GM12875 (cell line): ENCODE data around the gene VWCE.

Experiments
- H3K4me3 ChIP-seq: one replicate; pipeline ENCODE4 v1.5.1; 2011; ENCODE audit warnings: low read depth, low read length, control low read depth
- TF ChIP-seq, protein P1 (sequence below): IDR thresholded peaks from 2 replicates; pipeline ENCODE4 v1.5.1; 2011; ENCODE audit warnings: low read depth, mild to moderate bottlenecking, control low read depth, inconsistent platforms, low read length, moderate library complexity, borderline replicate concordance; ENCODE audit not compliant: insufficient read depth

The VWCE gene

DNA sequence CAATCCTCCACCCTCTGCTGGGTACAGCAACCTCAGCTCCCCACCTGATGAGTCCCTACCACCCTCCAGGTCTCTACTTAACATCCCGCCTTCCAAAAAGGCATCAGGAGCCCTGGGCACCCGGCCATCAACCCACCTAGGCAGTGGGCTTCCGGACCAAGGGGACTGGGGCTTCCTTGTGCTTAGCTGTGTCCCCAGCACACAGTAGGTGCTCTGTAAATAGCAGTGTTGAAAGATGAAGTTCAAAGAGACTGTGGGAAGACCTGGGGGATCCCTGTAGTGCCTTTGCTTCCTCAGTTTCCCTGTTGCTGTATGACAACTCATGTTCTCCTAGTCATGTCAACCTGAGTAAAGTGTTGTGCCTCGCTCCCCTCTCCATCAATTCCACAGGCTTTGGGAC, 21.0 kb downstream of the VWCE start:
- TF ChIP-seq, protein P1, sequence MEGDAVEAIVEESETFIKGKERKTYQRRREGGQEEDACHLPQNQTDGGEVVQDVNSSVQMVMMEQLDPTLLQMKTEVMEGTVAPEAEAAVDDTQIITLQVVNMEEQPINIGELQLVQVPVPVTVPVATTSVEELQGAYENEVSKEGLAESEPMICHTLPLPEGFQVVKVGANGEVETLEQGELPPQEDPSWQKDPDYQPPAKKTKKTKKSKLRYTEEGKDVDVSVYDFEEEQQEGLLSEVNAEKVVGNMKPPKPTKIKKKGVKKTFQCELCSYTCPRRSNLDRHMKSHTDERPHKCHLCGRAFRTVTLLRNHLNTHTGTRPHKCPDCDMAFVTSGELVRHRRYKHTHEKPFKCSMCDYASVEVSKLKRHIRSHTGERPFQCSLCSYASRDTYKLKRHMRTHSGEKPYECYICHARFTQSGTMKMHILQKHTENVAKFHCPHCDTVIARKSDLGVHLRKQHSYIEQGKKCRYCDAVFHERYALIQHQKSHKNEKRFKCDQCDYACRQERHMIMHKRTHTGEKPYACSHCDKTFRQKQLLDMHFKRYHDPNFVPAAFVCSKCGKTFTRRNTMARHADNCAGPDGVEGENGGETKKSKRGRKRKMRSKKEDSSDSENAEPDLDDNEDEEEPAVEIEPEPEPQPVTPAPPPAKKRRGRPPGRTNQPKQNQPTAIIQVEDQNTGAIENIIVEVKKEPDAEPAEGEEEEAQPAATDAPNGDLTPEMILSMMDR, result no peak
- H3K4me3 ChIP-seq, result no peak overlapping the region

DNA sequence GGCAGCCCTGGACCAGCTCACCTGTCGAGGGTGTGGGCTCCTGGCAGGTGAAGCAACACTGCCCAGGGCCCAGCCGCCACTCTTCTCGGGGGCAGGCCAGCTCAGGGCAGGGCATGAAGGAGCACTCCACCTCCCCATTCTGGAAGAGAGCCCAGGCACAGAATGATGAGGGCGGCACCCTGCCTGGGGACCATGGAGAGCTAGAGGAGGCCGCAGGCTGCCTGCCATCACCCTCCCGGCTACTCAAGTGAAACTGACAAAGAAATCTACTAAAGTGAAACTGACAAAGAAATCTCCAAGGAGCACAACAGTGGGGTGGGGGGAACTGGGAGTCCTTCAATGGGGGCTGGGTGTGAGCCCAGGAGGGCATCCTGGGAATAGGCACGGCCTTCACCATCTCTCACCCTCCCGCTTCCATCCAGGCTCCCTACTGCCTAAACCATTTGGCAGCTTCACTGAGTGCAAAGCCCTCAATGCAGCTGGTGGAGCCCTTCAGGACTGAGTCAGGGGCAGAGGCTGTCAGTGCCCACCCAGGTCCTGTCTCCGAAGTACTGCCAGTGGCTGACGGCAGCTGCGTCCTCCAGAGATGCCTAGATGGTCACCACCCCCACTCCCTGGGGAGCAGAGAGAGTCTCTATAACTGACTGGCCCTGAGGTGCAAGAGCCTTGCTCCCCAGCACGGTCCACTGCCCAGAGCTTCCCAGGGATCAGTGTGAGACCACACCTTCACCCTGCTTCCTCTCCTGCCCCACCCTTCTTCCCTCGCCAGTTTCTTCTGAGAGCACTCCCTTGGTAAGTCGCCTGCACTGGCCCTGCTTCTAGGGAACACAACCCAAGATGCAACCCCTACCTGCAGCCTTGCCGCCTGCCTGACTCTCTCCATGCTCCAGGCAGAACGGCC, 21.7 kb downstream of the VWCE start:
- H3K4me3 ChIP-seq, result no peak overlapping the region
- TF ChIP-seq, protein P1, result no peak

DNA sequence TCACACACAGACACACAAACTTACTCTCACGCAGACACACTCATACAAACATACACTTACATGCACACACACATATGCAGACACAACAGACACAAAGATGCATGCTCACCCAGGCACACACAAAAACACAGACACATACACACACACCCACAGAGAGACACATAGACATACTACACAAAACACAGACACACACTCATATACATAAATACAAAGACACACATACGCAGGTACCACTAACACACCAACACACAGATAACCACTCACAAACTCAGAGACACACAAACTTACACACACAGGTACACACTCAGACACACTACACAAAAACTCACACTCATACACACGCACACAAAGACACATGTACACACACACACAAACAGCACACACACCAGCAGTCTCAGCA, 22.4 kb downstream of the VWCE start:
- TF ChIP-seq, protein P1, result no peak
- no peak overlapping the region for H3K4me3 ChIP-seq

DNA sequence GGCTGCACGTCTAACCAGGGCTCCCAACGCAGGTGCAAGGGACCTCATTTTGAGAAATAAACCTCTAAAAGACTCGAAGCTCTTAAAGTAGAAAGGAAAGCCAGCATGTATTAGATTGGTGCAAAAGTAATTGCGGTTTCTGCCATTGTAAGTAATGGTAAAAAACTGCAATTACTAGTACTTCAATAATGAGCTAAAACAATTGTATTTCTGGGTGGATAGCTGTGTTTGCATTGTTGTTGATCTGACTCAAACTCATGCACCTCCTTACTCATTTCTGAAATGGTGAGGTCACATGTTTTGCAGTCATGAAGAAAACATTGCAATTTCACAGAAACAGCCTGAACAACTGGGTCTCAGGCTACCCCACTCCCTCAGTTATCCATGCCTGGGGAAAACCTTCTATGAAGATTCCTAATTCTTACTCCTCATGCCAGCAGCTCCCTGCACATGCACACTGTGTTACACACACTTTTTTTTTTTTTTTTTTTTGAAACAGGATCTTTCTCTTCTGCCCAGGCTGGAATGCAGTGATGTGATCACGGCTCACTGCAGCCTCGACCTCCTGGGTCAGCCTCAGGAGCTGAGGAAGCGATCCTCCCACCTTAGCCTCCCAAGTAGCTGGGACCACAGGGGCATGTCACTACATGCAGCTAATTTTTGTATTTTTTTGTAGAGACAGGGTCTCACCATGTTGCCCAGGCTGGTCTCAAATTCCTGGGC, 24.6 kb downstream of the VWCE start:
- no peak overlapping the region for H3K4me3 ChIP-seq
- TF ChIP-seq, protein P1, result no peak

DNA sequence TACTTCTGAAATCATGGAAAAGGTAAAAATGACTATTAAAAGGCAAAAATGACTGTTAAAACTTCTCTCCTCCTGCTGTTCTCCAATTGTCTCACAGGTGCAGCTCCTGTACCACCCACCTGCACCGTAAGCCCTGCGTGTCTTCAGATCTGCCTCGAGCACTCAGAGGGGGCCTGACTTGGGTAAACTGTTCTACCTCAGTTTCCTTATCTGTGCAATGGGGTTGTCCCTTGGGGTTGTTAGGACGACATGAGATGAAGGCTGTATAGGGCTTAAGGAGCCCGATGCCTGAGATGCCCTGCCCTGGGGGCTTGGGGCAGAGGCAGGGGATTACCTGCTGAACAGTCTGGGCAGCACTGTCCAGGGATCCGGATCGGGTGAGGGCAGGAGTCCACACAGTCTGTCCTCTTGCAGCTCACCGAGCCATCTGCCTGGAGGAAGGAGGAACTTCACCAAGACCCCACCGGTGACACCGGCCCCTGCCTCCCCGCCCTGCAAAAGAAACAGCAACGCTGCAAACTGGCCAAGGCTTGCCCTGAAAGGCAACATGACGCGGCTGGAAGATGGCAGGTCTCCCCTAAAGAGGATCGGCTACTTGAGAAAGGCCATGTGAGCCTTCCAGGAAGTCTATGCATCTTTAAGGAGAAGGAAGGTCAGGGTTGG, 26.4 kb downstream of the VWCE start:
- H3K4me3 ChIP-seq, result no peak overlapping the region
- TF ChIP-seq, protein P1, result no peak

DNA sequence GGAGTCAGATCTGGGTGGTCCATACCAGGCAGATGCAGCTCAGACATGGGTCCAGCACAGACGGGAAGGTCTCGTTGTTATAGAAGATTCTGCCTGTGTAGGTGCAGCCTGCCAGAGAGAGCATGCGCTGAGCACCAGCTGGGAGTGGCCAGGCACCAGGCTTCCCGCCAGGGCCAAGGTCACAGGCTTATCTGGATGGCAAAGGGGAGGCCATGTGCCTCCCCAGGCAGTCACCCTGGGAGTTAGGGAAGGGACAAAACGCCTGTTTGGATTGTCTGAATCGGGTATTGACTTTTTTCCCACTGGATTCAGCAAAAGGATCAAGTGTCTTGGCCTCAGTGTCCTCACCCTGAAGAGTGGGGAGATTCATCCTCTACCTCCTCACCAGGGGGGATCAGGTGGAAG, 27.7 kb downstream of the VWCE start:
- H3K4me3 ChIP-seq, result no peak overlapping the region
- TF ChIP-seq, protein P1, result no peak
